Muscle of arm (tissue), 12 donors: ENCODE measurements around the gene HNRNPUL1. TPM values are rescaled to one million over a fixed set of nuclear protein-coding genes. Genes with fewer than 3 reads are reported as not detected.

ENCODE experiments used
- DNase-seq: peaks from one replicate; pipeline ENCODE4 v3.0.0-alpha.2; 2013
- polyA plus RNA-seq, 12 donors: library from polyadenylated mRNA; unstranded; fragments of 120-200 nt; gene quantifications; one replicate each; pipeline ENCODE4 v1.2.1, GENCODE V29; 2013; ENCODE audit not compliant: insufficient read length in 12 of 12

HNRNPUL1 gene
- polyA plus RNA-seq, 12 donors: 136 to 1,638 (median 158) TPM

DNA sequence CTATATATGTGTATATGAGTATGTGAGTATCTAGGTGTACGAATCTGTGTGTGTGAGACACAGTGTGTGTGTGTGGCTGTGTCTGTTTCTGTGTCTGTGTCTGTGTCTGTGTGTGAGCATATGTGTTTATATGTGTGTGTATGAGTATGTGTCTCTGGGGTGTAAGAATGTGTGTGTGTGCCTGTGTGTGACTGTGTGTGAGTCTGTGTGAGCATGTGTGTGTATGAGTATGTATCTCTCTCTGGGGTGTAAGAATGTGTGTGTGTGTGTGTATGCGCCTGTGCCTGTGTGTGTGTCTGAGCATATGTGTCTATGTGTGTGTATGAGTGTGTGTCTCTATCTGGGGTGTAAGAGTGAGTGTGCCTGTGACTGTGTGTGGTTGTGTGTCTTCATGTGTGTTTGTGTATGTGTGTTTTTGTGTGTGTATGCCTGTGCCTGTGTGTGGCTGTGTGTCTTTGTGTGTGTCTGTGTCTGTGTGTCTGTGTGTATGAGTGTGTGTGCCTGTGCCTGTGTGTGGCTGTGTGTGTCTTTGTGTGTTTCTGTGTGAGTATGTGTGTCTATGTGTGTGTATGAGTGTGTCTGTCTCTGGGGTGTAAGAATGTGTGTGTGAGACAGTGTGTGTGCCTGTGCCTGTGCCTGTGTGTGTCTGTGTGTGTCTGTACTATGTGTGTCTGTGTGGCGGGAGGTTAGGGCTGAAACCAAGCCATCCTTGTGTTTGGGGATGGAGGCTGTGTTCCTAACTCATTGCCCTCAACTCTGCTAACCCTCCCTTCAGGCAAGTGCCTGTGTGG is 33.9 kb upstream of the HNRNPUL1 start:
- DNase-seq: no peak

DNA sequence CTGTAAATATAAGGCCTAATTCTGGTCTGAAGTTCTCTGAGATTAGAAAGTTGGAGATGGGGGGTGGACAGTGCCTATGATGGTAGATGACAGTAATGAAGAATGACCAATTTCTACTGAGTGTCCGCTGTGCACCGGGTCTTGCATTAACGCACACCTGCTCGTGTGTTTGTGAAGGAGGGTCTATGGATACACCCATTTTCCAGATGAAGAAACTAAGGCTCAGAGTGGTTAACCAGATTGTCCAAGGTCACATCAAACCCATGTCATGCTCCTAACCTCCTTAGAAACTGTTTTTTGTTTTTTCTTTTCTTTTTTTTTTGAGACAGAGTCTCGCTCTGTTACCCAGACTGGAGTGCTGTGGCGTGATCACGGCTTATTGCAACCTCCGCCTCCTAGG is 31.5 kb upstream of the HNRNPUL1 start:
- no peak for DNase-seq

DNA sequence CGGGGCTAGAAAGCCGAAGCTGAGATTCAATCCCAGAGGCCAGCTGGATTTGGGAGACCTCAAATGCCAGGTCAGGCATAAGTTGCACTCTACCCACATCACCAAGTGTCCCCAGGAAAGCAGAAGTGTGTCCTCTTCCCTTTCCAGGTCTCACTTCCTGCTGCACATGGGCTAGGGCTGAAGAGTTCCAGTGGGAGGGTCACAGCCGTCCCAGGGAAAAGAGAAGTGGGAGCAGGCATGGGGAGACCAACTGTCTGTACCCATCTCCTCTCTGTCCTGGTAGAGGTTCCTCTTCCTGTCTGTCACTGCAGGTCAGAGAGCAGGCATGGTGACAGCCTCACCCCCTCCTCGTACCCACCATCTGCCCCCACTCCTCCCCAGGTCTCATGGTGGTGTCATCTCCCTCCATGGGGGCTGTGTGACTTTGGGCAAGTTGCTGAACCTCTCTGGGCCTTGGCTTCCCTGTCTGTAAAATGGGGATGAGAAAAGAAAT is 30.4 kb upstream of the HNRNPUL1 start:
- no peak for DNase-seq

DNA sequence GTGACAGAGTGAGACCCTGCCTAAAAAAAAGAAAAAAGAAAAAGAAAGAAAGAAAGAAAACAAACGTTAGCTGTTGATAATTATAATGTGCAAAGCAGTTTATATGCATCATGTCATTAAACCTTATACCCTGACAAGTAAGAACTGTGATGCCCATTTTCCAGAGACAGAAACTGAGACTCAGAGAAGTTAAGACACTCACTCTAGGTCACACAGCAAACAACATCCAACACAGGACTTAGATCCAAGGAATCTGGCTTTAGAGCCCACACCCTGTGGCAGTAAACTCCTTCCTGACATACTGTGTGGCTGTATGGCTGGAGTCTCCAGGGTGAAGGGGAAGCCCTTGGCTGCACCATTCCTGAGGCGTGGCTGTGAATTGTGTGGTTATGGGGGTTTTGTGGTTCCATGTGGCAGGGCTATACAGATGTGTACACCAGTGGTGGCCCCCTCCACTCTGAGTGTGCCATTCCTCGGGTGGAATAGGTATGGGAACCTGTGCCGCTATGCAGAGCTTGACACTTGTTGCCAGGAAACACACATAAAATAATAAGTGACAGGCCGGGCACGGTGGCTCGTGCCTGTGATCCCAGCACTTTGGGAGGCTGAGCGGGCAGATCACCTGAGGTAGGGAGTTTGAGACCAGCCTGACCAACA is 29.5 kb upstream of the HNRNPUL1 start:
- no peak for DNase-seq

DNA sequence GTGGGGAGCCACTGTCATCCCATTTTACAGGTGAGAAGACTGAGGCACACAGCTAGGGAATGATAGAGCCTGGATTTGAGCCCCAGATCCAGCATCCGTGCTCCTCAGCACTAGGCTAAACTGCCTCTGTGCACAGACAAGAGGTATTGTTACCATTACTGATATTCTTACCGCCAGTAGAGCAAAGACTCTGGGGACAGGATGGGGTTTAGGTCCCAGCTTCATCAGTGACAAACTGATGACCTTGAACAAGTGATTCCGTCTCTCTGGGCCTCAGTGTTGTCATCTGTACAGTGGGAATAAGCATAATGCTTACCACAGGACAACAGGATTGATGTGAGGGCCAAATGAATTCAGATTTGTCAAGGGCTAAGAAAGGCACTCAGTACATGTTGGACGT is 28.7 kb upstream of the HNRNPUL1 start:
- no peak for DNase-seq

- DNase-seq: no peak
Observed at GRCh38 chr19:41238244-41238643, 25.9 kb upstream of the HNRNPUL1 start.

DNA sequence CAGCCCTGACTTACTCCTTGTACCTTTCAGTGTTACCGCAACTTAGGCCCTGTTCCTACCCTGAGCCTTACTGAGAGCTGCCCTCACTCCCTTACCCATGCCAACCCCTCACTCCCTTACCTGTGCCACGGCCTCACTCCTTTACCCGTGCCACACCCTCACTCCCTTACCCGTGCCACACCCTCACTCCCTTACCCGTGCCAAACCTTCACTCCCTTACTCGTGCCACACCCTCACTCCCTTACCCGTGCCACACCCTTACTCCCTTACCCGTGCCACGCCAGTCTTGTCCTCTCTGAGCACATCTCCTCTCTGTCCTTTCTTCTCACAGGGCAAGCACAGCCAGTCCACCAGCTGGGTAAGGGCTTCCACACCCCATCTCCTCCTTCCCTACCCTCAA is 24.8 kb upstream of the HNRNPUL1 start:
- no peak for DNase-seq

- DNase-seq: no peak
Observed at GRCh38 chr19:41239961-41240574, 24.1 kb upstream of the HNRNPUL1 start.

DNA sequence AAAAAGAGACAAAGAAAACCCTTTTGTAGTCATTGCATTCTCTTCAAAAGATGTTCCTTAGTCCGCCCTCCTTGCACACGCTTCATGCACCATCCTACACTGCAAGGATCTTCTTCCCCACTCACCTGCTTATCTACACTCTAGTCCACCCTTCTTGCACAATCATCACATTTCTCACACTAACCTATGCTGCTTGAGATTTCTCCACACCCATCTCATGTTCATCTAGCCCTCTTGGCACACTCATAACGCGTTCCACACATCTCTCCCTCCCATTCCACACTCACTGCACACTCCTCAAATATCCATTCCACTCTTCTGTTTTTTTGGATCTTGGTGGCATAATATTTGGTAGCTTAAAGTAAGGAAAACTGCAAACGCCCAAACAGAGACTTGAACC is 22.3 kb upstream of the HNRNPUL1 start:
- DNase-seq: no peak

GRCh38 chr19:41244117-41244516 is 20.1 kb upstream of the HNRNPUL1 start:
- no peak for DNase-seq

- DNase-seq: no peak
Observed at GRCh38 chr19:41245843-41246242, 18.3 kb upstream of the HNRNPUL1 start.

DNA sequence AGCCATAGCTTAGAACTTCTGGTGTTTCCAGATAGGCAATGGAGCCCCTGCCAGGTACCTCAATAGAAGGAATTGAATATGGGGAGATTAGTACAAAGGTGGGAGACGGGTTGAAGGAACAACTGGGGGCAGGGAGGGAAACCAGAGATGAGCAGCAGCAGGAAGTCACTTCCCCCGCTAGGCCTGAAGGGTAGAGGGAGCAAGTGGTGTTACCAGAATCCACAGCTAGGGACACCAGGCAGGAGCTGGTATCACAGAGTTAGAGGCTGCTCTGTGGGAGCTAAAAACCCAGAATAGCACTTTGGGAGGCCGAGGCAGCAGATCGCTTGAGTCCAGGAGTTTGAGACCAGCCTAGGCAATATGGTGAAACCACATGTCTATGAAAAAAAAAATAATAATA is 15.3 kb upstream of the HNRNPUL1 start:
- DNase-seq: no peak

GRCh38 chr19:41249707-41250423 is 14.3 kb upstream of the HNRNPUL1 start:
- no peak for DNase-seq

DNA sequence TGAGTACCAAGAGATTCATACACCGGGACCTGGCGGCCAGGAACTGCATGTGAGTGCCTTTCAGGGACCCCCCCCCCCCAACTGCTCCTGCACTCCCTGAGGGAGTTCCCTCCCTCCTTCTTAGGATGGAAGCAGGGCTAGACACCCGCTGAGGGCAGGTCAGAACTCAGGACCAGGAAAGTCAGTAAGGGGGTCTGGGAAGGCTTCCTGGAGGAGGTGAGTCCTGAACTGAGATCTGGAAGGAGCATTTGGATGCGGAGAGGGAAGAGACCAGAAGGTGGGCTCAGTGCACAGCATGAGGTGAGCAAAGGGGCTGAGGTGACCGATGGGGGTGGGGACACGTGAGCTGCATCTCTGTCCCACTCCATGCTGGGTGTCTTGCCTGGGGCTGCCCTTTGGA is 10.5 kb upstream of the HNRNPUL1 start:
- DNase-seq: no peak

DNA sequence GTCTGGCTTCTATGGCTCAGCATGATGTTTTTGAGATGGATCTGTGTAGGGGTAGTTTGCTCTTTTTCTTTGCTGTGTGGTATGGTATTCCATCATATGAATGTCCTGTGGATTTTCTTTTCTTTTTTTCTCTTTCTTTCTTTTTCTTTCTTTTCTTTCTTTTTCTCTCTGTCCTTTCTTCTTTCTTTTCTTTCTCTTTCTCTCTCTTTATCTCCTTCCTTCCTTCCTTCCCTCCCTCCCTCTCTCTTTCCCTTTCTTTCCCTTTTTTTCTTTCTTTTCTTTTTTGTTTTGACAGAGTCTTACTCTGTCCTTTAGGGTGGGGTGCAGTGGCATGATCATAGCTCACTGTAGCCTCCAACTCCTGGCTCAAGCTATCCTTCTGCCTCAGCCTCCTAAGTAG is 9.0 kb upstream of the HNRNPUL1 start:
- DNase-seq: no peak

- no peak for DNase-seq
Observed at GRCh38 chr19:41261474-41262190, 2.5 kb upstream of the HNRNPUL1 start.

DNA sequence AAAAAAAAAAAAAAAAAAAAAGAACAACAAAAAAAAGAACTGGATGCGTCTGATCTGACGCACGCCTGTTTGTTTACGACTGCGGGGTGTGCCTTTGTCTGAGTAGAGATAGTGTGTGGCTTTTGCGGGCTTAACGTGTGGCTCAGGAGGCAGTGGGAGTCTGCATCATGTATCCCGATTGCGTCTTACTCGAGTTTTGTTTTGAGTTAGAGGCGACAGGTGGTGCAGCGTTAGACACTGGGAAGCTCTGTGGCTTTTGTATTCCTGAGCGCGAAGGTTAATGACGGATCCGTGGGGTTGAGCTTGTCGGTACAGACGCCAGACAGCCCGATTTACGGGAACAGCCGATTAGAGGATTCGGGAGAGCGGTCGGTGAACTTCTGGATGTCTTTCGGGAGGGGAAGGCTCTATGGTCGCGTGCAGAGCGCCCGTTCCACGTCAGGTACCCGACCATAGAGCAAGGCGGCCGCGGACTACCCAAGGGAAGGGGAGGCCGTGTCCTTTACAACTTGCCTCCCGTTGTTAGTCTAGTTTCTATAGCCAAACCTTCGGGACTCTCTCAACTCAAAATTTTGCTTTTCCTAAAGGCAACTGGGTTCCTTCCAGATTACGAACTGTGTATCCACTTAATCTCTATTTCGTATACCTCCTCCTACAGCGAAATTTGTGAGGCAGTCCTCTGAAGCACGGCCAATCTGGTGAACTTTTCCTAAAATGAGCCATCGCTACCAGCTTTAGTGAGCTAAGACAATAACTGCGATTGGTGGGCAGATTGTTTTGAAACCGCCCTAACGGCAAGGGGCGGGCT is 926 bp upstream of the HNRNPUL1 start:
- DNase-seq: peak; percentile 65

DNA sequence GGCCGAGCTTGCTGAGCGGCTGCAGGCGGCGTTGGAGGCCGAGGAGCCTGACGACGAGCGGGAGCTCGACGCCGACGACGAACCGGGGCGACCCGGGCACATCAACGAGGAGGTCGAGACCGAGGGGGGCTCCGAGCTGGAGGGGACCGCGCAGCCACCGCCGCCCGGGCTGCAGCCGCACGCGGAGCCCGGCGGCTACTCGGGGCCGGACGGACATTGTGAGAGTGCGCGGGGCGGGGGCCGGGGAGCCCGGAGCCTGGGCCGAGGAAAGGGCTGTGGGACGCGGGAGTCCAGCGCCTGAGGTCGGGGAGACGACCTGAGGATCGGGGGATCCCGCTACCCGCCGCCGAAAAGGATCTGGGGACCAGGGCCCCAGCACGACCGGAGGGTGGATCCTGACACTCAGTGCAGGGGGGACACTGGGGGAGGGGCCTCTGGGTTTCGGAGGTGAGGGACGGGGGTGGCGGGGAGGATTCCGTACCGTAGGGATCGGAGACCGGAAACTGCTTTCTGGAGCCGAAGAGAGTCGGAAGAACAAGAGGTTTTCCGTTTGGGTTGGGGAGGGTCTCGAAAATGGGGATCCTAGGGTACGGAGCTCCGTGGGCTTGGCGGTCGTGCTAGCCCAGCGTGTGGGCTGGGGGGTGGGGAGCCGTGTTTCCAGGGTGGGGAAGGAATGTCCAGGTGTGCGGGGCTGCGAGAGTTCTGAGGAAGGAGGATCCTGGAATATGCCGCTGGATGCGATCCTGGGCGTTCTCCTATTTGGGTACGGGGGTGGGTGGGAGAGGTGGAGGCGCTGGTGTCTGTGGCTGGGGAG is 616 bp downstream of the HNRNPUL1 start:
- peak; percentile 54 for DNase-seq

- peak; percentile 16 for DNase-seq
Observed at GRCh38 chr19:41265395-41266153, 1.4 kb downstream of the HNRNPUL1 start.
